ENCODE measurements around the gene CFTR. TPM values are rescaled to one million over a fixed set of nuclear protein-coding genes. Genes with fewer than 3 reads are reported as not detected.

The CFTR gene
- total RNA-seq, 2 experiments from 2014 or later, result not detected

DNA sequence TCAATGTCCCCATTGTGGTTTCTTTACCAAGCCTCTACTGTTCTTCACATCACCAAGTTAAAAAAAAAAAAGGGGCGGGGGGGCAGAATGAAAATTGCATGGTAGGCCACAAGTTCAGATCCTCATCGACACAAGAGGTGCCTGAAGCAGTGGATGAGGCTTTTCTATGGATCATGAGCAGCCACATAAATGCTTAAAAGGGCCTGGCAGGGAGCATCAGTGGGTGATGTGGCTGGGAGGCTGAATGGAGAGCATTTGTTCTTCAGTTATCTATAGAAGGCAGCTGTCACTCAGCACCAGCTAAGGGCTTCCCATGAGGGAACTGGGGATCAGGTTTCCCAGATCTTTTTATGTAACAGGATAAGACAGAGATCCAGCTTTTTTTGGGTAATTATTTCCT lies 117.9 kb downstream of the CFTR start:
- Mint-ChIP-seq H3K4me1 (ENCODE audit: low read depth) (no peaks in the 10 kb centered on the region), H3K36me3 (ENCODE audit: low read depth) (no peaks in the 10 kb centered on the region), H3K4me3 (no peak overlapping the region), H3K27me3 (no peaks in the 10 kb centered on the region), H3K27ac (no peak overlapping the region), H3K9me3 (peaks cover 4% of the 10 kb centered on the region)
- Histone ChIP-seq H3K36me3 (ENCODE audit: insufficient read depth, low read length) (no peaks in the 10 kb centered on the region), H3K4me1 (ENCODE audit: insufficient read depth, low read length) (no peaks in the 10 kb centered on the region), H3K27me3 (ENCODE audit: control insufficient read depth in 1 of 2, insufficient read depth in 2 of 2, low read length in 2 of 2) (no peaks in the 10 kb centered on the region), H3K4me3 (ENCODE audit: low read length) (no peak overlapping the region), H3K27ac (ENCODE audit: low read depth in 1 of 2, low read length in 2 of 2) (no peak overlapping the region), H3K9me3 (ENCODE audit: control insufficient read depth in 1 of 2, insufficient read depth in 1 of 2, low read length in 2 of 2) (peaks cover 0 to 9% of the 10 kb centered on the region in 2 experiments)
- DNase-seq (no peak), ATAC-seq (ENCODE audit: poor library complexity) (no peak)
- ChIA-PET POLR2A (no interaction called here), CTCF (no interaction called here)
- intact Hi-C loops (cut with DNase I, micrococcal nuclease), result no loop called here
- TF ChIP-seq, protein P1, sequence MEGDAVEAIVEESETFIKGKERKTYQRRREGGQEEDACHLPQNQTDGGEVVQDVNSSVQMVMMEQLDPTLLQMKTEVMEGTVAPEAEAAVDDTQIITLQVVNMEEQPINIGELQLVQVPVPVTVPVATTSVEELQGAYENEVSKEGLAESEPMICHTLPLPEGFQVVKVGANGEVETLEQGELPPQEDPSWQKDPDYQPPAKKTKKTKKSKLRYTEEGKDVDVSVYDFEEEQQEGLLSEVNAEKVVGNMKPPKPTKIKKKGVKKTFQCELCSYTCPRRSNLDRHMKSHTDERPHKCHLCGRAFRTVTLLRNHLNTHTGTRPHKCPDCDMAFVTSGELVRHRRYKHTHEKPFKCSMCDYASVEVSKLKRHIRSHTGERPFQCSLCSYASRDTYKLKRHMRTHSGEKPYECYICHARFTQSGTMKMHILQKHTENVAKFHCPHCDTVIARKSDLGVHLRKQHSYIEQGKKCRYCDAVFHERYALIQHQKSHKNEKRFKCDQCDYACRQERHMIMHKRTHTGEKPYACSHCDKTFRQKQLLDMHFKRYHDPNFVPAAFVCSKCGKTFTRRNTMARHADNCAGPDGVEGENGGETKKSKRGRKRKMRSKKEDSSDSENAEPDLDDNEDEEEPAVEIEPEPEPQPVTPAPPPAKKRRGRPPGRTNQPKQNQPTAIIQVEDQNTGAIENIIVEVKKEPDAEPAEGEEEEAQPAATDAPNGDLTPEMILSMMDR (IDR thresholded peaks at IDR 0.05), result no peak

DNA sequence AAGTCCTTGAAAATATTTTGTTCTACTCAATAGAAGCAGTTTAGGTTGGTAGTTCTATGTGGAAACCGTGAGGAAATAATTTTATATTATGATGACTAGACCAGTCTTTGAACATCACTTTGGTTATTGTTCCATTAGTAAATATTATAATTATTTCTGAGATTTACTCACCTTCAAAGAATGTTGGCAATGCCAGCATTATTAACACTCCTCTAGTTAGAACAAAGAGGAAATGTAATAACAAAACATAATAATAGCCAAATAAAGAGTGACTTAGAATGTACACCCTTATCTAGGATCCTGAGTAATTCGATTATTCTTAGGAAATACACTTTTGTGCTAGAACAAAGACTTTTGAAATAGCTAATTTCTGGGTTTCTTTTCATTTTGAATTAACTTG lies 121.1 kb downstream of the CFTR start:
- DNase-seq, result no peak
- peaks cover 0 to 5% of the 10 kb centered on the region in 2 experiments for H3K9me3 ChIP-seq (ENCODE audit: control insufficient read depth in 1 of 2, insufficient read depth in 1 of 2, low read length in 2 of 2)
- CTCF ChIA-PET, result no interaction called here

DNA sequence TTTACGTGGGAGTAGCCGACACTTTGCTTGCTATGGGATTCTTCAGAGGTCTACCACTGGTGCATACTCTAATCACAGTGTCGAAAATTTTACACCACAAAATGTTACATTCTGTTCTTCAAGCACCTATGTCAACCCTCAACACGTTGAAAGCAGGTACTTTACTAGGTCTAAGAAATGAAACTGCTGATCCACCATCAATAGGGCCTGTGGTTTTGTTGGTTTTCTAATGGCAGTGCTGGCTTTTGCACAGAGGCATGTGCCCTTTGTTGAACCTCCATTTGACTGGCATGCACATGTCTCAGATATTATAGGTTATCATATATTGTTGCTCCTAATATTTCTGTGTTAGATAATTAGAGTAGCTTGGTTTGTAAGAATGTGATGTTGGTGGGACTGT lies 123.8 kb downstream of the CFTR start:
- Mint-ChIP-seq H3K9me3 (no peaks in the 10 kb centered on the region), H3K27me3 (no peaks in the 10 kb centered on the region), H3K27ac (no peak overlapping the region), H3K36me3 (ENCODE audit: low read depth) (no peaks in the 10 kb centered on the region), H3K4me3 (no peak overlapping the region), H3K4me1 (ENCODE audit: low read depth) (no peaks in the 10 kb centered on the region)
- no peak overlapping the region for H3K4me3 ChIP-seq (ENCODE audit: low read length)
- CTCF ChIA-PET, result no interaction called here
- intact Hi-C loops (cut with DNase I, micrococcal nuclease), result no loop called here
- POLR2A ChIA-PET, result no interaction called here
- H3K9me3 ChIP-seq (ENCODE audit: control insufficient read depth in 1 of 2, insufficient read depth in 1 of 2, low read length in 2 of 2), result no peaks in the 10 kb centered on the region
- no peaks in the 10 kb centered on the region for H3K4me1 ChIP-seq (ENCODE audit: insufficient read depth, low read length)
- no peak for DNase-seq
- H3K27me3 ChIP-seq (ENCODE audit: control insufficient read depth in 1 of 2, insufficient read depth in 2 of 2, low read length in 2 of 2), result no peaks in the 10 kb centered on the region
- TF ChIP-seq, protein P1 (IDR thresholded peaks at IDR 0.05), result no peak
- H3K27ac ChIP-seq (ENCODE audit: low read depth in 1 of 2, low read length in 2 of 2), result no peak overlapping the region
- no peak for ATAC-seq (ENCODE audit: poor library complexity)
- no peaks in the 10 kb centered on the region for H3K36me3 ChIP-seq (ENCODE audit: insufficient read depth, low read length)

More for the DNA sequence above, 121.1 kb downstream of the CFTR start:
- Histone ChIP-seq H3K4me1 (ENCODE audit: insufficient read depth, low read length) (no peaks in the 10 kb centered on the region), H3K27ac (ENCODE audit: low read depth in 1 of 2, low read length in 2 of 2) (no peak overlapping the region), H3K27me3 (ENCODE audit: control insufficient read depth in 1 of 2, insufficient read depth in 2 of 2, low read length in 2 of 2) (no peaks in the 10 kb centered on the region), H3K36me3 (ENCODE audit: insufficient read depth, low read length) (no peaks in the 10 kb centered on the region), H3K4me3 (ENCODE audit: low read length) (no peak overlapping the region)
- POLR2A ChIA-PET, result no interaction called here
- intact Hi-C loops (cut with DNase I, micrococcal nuclease), result no loop called here
- ATAC-seq (ENCODE audit: poor library complexity), result no peak
- no peaks in the 10 kb centered on the region for H3K36me3 Mint-ChIP-seq (ENCODE audit: low read depth)
- no peaks in the 10 kb centered on the region for H3K9me3 Mint-ChIP-seq
- H3K27me3 Mint-ChIP-seq, result no peaks in the 10 kb centered on the region
- H3K4me1 Mint-ChIP-seq (ENCODE audit: low read depth), result no peaks in the 10 kb centered on the region
- no peak overlapping the region for H3K27ac Mint-ChIP-seq
- TF ChIP-seq, protein P1 (IDR thresholded peaks at IDR 0.05), result no peak
- no peak overlapping the region for H3K4me3 Mint-ChIP-seq

All from CD4-positive, alpha-beta T cell (primary cell).